Mesodermal cell (in vitro differentiated cells): ENCODE measurements around the gene CHMP1A.

Source experiments
- H3K27ac ChIP-seq: 2 replicates; pipeline ENCODE4 v1.7.0; 2013; ENCODE audit warnings: mild to moderate bottlenecking, low read depth, low read length, moderate library complexity; ENCODE audit not compliant: severe bottlenecking
- H3K36me3 ChIP-seq: 2 replicates; pipeline ENCODE4 v1.7.1; 2013; ENCODE audit warnings: mild to moderate bottlenecking, low read length, moderate library complexity; ENCODE audit not compliant: control insufficient read depth, insufficient read depth
- H3K4me1 ChIP-seq: one replicate; pipeline ENCODE4 v1.7.1; 2013; ENCODE audit warnings: mild to moderate bottlenecking, low read length; ENCODE audit not compliant: insufficient read depth, control insufficient read depth, poor library complexity, severe bottlenecking
- H3K4me3 ChIP-seq: 2 replicates; pipeline ENCODE4 v1.7.0; 2013; ENCODE audit warnings: low read length, control low read depth, mild to moderate bottlenecking; ENCODE audit not compliant: insufficient read depth, poor library complexity, severe bottlenecking; ENCODE audit errors: extremely low read depth
- H3K9me3 ChIP-seq: 2 replicates; pipeline ENCODE4 v1.7.1; 2013; ENCODE audit warnings: mild to moderate bottlenecking, low read length, moderate library complexity; ENCODE audit not compliant: control insufficient read depth
- WGBS, 2 experiments: methylation state at CpG; one replicate each; pipeline ENCODE4 v1.1.5; 2013; ENCODE audit warnings: missing lambda C conversion rate in 2 of 2; ENCODE audit not compliant: insufficient coverage in 2 of 2; 5-methylcytosine and 5-hydroxymethylcytosine counted together

CHMP1A gene

GRCh38 chr16:89602273-89602951, 55.1 kb downstream of the CHMP1A start:
- peak overlapping the region; percentile 62 for H3K27ac ChIP-seq
- no peaks in the 10 kb centered on the region for H3K36me3 ChIP-seq
- H3K4me3 ChIP-seq = no peak overlapping the region
- 2 to 10% methylated on average over 8 to 18 of the region's 22 CpGs for WGBS, 2 experiments
- H3K9me3 ChIP-seq = no peaks in the 10 kb centered on the region
- peaks cover 11% of the 10 kb centered on the region for H3K4me1 ChIP-seq

GRCh38 chr16:89601906-89602272, 55.6 kb downstream of the CHMP1A start:
- 66 to 67% methylated on average over 21 to 22 of the region's 22 CpGs for WGBS, 2 experiments
- H3K4me1 ChIP-seq = peaks cover 11% of the 10 kb centered on the region
- H3K27ac ChIP-seq = peak overlapping the region; percentile 62
- no peaks in the 10 kb centered on the region for H3K9me3 ChIP-seq
- H3K4me3 ChIP-seq = no peak overlapping the region
- no peaks in the 10 kb centered on the region for H3K36me3 ChIP-seq

GRCh38 chr16:89600956-89601355, 56.6 kb downstream of the CHMP1A start:
- WGBS, 2 experiments = 90 to 91% methylated on average over 5 to 6 of the region's 8 CpGs
- H3K27ac ChIP-seq = no peak overlapping the region
- H3K36me3 ChIP-seq = no peaks in the 10 kb centered on the region
- H3K9me3 ChIP-seq = no peaks in the 10 kb centered on the region
- H3K4me1 ChIP-seq = peaks cover 11% of the 10 kb centered on the region
- no peak overlapping the region for H3K4me3 ChIP-seq

GRCh38 chr16:89600427-89600826, 57.1 kb downstream of the CHMP1A start:
- WGBS, 2 experiments = 91 to 96% methylated on average over 9 to 12 of the region's 12 CpGs
- Histone ChIP-seq H3K36me3 (no peaks in the 10 kb centered on the region), H3K4me1 (peaks cover 11% of the 10 kb centered on the region), H3K4me3 (no peak overlapping the region), H3K27ac (no peak overlapping the region), H3K9me3 (no peaks in the 10 kb centered on the region)

GRCh38 chr16:89599902-89600301, 57.6 kb downstream of the CHMP1A start:
- Histone ChIP-seq H3K4me3 (no peak overlapping the region), H3K9me3 (no peaks in the 10 kb centered on the region), H3K36me3 (no peaks in the 10 kb centered on the region), H3K4me1 (peaks cover 11% of the 10 kb centered on the region), H3K27ac (no peak overlapping the region)
- 90 to 91% methylated on average over 5 to 10 of the region's 10 CpGs for WGBS, 2 experiments

- Histone ChIP-seq H3K9me3 (no peaks in the 10 kb centered on the region), H3K4me1 (peaks cover 11% of the 10 kb centered on the region), H3K36me3 (no peaks in the 10 kb centered on the region), H3K27ac (no peak overlapping the region), H3K4me3 (no peak overlapping the region)
- 32 to 41% methylated on average over 7 of the region's 8 CpGs for WGBS, 2 experiments
Measured at GRCh38 chr16:89599451-89599858, 58.1 kb downstream of the CHMP1A start.

GRCh38 chr16:89598199-89598598, 59.3 kb downstream of the CHMP1A start:
- H3K4me1 ChIP-seq = peaks cover 11% of the 10 kb centered on the region
- H3K4me3 ChIP-seq = no peak overlapping the region
- no peak overlapping the region for H3K27ac ChIP-seq
- 50% methylated on average over 1 of the region's 14 CpGs; no CpG with 5 or more reads in 1 of the 2 experiments for WGBS, 2 experiments
- H3K9me3 ChIP-seq = no peaks in the 10 kb centered on the region
- H3K36me3 ChIP-seq = no peaks in the 10 kb centered on the region

- 88 to 89% methylated on average over 12 to 14 of the region's 19 CpGs for WGBS, 2 experiments
- no peaks in the 10 kb centered on the region for H3K36me3 ChIP-seq
- H3K4me1 ChIP-seq = peaks cover 3% of the 10 kb centered on the region
- H3K9me3 ChIP-seq = no peaks in the 10 kb centered on the region
- H3K4me3 ChIP-seq = no peak overlapping the region
- no peak overlapping the region for H3K27ac ChIP-seq
Measured at GRCh38 chr16:89596957-89597649, 60.4 kb downstream of the CHMP1A start.

GRCh38 chr16:89596061-89596689, 61.3 kb downstream of the CHMP1A start:
- H3K4me1 ChIP-seq = peaks cover 2% of the 10 kb centered on the region
- WGBS, 2 experiments = 90 to 92% methylated on average over 20 to 24 of the region's 25 CpGs
- no peak overlapping the region for H3K4me3 ChIP-seq
- no peaks in the 10 kb centered on the region for H3K9me3 ChIP-seq
- no peaks in the 10 kb centered on the region for H3K36me3 ChIP-seq
- H3K27ac ChIP-seq = no peak overlapping the region

GRCh38 chr16:89595330-89596060, 62.0 kb downstream of the CHMP1A start:
- no peak overlapping the region for H3K27ac ChIP-seq
- H3K4me3 ChIP-seq = no peak overlapping the region
- peaks cover 2% of the 10 kb centered on the region for H3K4me1 ChIP-seq
- no peaks in the 10 kb centered on the region for H3K36me3 ChIP-seq
- WGBS, 2 experiments = 94 to 95% methylated on average over 46 to 47 of the region's 47 CpGs
- H3K9me3 ChIP-seq = no peaks in the 10 kb centered on the region
